A673 (cell line): Measurements from ENCODE around the gene PRSS27.
"Not testable (repeated sequence)": the region's sequence is repeated elsewhere in the genome, so short reads cannot be mapped to it uniquely, and the experiment has no call there.

Source experiments
- CTCF ChIP-seq: fragments of 300-800, 200-600 bp; sonication (generic); conservative IDR thresholded peaks from 2 replicates; pipeline ENCODE4 v1.5.1; 2017; ENCODE audit warnings: low read depth, mild to moderate bottlenecking, antibody characterized with exemption, low read length, moderate library complexity, mixed read lengths
- EZH2 ChIP-seq: fragments of 200-600 bp; sonication (generic); IDR thresholded peaks from 2 replicates; pipeline ENCODE4 v1.6.1; 2017; ENCODE audit warnings: borderline replicate concordance, low read depth, mild to moderate bottlenecking, mixed read lengths, antibody characterized with exemption, low read length; ENCODE audit not compliant: poor library complexity, severe bottlenecking

GRCh38 chr16:2676937-2677336 is 43.1 kb downstream of the PRSS27 start:
- TF ChIP-seq CTCF, EZH2: not testable (repeated sequence)
